Measurements from ENCODE around the gene MLLT3. TPM values are rescaled to one million over a fixed set of nuclear protein-coding genes. Genes with fewer than 3 reads are reported as not detected.

Gene MLLT3
- total RNA-seq, 1 donor from 2014 or later, result 39.1 TPM

- H3K27ac ChIP-seq, result no peak overlapping the region
- no peaks in the 10 kb centered on the region for H3K36me3 Mint-ChIP-seq
- peaks cover 12% of the 10 kb centered on the region for H3K4me1 ChIP-seq
- peaks cover 2% of the 10 kb centered on the region for H3K4me1 Mint-ChIP-seq
- DNase-seq (ENCODE audit: low spot score), result no peak
- H3K4me3 Mint-ChIP-seq, result no peak overlapping the region
- H3K27me3 Mint-ChIP-seq (ENCODE audit: insufficient read depth, low read depth), result no peaks in the 10 kb centered on the region
- H3K9me3 ChIP-seq (ENCODE audit: low read depth), result no peaks in the 10 kb centered on the region
- no peak overlapping the region for H3K9ac ChIP-seq
- no peaks in the 10 kb centered on the region for H3K79me2 ChIP-seq (ENCODE audit: low read depth)
- no peaks in the 10 kb centered on the region for H3K27me3 ChIP-seq
- no peak for TF ChIP-seq EZH2 (IDR thresholded peaks at IDR 0.05)
- TF ChIP-seq, protein P1, sequence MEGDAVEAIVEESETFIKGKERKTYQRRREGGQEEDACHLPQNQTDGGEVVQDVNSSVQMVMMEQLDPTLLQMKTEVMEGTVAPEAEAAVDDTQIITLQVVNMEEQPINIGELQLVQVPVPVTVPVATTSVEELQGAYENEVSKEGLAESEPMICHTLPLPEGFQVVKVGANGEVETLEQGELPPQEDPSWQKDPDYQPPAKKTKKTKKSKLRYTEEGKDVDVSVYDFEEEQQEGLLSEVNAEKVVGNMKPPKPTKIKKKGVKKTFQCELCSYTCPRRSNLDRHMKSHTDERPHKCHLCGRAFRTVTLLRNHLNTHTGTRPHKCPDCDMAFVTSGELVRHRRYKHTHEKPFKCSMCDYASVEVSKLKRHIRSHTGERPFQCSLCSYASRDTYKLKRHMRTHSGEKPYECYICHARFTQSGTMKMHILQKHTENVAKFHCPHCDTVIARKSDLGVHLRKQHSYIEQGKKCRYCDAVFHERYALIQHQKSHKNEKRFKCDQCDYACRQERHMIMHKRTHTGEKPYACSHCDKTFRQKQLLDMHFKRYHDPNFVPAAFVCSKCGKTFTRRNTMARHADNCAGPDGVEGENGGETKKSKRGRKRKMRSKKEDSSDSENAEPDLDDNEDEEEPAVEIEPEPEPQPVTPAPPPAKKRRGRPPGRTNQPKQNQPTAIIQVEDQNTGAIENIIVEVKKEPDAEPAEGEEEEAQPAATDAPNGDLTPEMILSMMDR (IDR thresholded peaks at IDR 0.05), result no peak
- TF ChIP-seq EZH2phosphoT487 (IDR thresholded peaks at IDR 0.05), result no peak
- no peak overlapping the region for H3K4me3 ChIP-seq
- no peaks in the 10 kb centered on the region for H4K20me1 ChIP-seq (ENCODE audit: low read depth)
- peaks cover 6% of the 10 kb centered on the region for H3K9me3 Mint-ChIP-seq
- no peaks in the 10 kb centered on the region for H3K36me3 ChIP-seq
- no peak overlapping the region for H3K4me2 ChIP-seq
- H3K27ac Mint-ChIP-seq, result no peak overlapping the region
- peaks cover 7% of the 10 kb centered on the region for H3F3A ChIP-seq (ENCODE audit: low read depth)
- no peak overlapping the region for H2AFZ ChIP-seq (replicated peaks)
Measured at GRCh38 chr9:20310024-20310423, 312.3 kb downstream of the MLLT3 start.

DNA sequence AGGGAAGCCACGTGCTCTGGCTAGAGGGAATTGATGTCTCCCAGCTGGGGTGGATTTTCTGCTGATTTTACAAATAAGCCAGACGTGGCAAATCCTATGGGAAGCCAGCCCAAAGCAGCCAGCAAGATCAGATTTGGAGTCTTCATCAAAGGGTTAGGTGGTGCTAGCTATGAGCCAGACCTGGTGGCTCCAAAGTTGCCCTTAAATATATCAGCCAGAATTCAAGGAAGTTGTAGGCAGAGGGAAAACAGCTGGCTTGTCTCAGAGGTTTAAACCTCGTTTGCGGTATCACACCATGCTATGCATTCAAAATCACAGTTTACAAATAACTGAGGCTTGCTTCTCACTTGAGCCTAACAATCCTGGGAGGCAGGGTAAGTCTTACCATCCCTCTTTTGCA lies 313.2 kb downstream of the MLLT3 start:
- Histone ChIP-seq H2AFZ (replicated peaks) (no peak overlapping the region), H3K4me2 (no peak overlapping the region), H3K27me3 (no peaks in the 10 kb centered on the region), H3K9ac (no peak overlapping the region), H3K36me3 (no peaks in the 10 kb centered on the region), H3K4me1 (peaks cover 12% of the 10 kb centered on the region), H3F3A (ENCODE audit: low read depth) (peaks cover 7% of the 10 kb centered on the region), H3K79me2 (ENCODE audit: low read depth) (no peaks in the 10 kb centered on the region), H3K27ac (no peak overlapping the region), H4K20me1 (ENCODE audit: low read depth) (no peaks in the 10 kb centered on the region), H3K4me3 (no peak overlapping the region), H3K9me3 (ENCODE audit: low read depth) (no peaks in the 10 kb centered on the region)
- Mint-ChIP-seq H3K9me3 (peaks cover 6% of the 10 kb centered on the region), H3K4me1 (peaks cover 3% of the 10 kb centered on the region), H3K36me3 (no peaks in the 10 kb centered on the region), H3K4me3 (no peak overlapping the region), H3K27me3 (ENCODE audit: insufficient read depth, low read depth) (no peaks in the 10 kb centered on the region), H3K27ac (no peak overlapping the region)
- TF ChIP-seq EZH2phosphoT487 (IDR thresholded peaks at IDR 0.05) (no peak), EZH2 (IDR thresholded peaks at IDR 0.05) (no peak)
- TF ChIP-seq, protein P1 (IDR thresholded peaks at IDR 0.05), result no peak
- no peak for DNase-seq (ENCODE audit: low spot score)

DNA sequence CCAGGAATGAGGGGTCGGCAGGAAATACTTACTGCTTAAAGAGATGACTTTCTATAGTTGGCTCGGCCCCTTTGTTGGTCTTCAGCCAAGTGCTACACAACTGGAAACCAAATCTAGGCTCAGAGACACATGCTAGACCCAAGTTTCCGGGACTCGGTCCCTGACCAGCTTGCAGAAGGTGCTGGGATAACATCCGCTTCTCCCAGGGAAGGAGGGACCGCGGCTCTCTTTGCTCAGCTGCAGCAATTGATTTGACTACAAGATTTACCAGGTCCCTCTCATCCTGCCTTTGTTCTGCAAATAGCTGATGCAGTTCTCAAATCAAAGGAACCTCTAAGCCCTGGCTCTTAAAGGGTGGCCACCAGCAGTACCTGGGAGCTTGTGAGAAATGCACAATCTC lies 314.7 kb downstream of the MLLT3 start:
- Mint-ChIP-seq H3K36me3 (no peaks in the 10 kb centered on the region), H3K27ac (no peak overlapping the region), H3K27me3 (ENCODE audit: insufficient read depth, low read depth) (peaks cover 3% of the 10 kb centered on the region), H3K9me3 (peaks cover 3% of the 10 kb centered on the region), H3K4me3 (no peak overlapping the region), H3K4me1 (peaks cover 14% of the 10 kb centered on the region)
- no peaks in the 10 kb centered on the region for H3K9me3 ChIP-seq (ENCODE audit: low read depth)
- peak overlapping the region; percentile 89 for H2AFZ ChIP-seq (replicated peaks)
- peak; percentile 49 for DNase-seq (ENCODE audit: low spot score)
- H3K9ac ChIP-seq, result no peak overlapping the region
- no peaks in the 10 kb centered on the region for H4K20me1 ChIP-seq (ENCODE audit: low read depth)
- no peaks in the 10 kb centered on the region for H3K36me3 ChIP-seq
- H3K4me3 ChIP-seq, result no peak overlapping the region
- TF ChIP-seq, protein P1 (IDR thresholded peaks at IDR 0.05), result no peak
- TF ChIP-seq EZH2phosphoT487 (IDR thresholded peaks at IDR 0.05), result no peak
- TF ChIP-seq EZH2 (IDR thresholded peaks at IDR 0.05), result no peak
- peaks cover 7% of the 10 kb centered on the region for H3F3A ChIP-seq (ENCODE audit: low read depth)
- peaks cover 26% of the 10 kb centered on the region for H3K4me1 ChIP-seq
- H3K27ac ChIP-seq, result no peak overlapping the region
- no peaks in the 10 kb centered on the region for H3K79me2 ChIP-seq (ENCODE audit: low read depth)
- no peaks in the 10 kb centered on the region for H3K27me3 ChIP-seq
- no peak overlapping the region for H3K4me2 ChIP-seq
